ENCODE measurements around the gene AHCTF1. TPM values are rescaled to one million over a fixed set of nuclear protein-coding genes. Genes with fewer than 3 reads are reported as not detected.

Gene AHCTF1
- total and polyA plus RNA-seq, 4 donors = 4.2 to 17.5 (median 10.6) TPM

DNA sequence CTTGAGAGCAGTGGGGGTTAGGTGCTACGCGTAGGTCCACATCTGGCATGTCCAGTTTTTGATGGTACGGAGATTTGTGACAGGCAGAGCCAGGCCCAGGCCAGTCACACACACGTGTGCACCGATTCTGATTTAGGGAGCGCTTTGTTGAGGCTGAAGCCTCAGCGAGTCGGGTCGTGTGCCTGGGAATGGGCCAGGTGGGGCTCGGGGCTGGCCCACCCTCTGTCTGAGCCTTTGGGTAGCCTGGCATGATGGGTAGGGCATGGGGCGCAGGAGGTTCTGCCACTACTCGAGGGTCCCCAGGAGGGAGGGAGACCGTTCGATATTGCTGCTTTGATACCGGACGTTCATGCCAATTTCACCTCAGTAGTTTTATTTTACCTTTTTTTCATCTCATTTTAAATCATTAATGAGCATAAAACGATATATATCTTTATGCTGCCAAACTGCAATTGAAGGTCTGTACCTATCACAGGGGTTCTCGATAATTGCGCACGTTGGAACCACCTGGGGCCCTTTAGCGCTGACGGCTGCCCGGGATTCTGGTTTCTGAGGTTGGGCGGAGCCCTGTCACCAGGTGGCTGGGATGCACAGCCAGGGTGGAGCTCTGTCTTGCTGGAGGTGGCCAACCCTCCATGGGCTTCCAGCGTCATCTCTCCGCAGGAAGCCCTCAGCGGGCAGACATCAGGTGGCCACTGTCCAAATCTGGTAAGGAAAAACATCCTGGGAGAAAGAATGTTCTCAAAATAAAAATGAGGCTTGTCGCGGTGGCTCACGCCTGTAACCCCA lies 135.6 kb downstream of the AHCTF1 start:
- 93% methylated on average over 30 of the region's 30 CpGs for WGBS
- no peak for DNase-seq (ENCODE audit: low spot score)
- TF ChIP-seq, protein P1, sequence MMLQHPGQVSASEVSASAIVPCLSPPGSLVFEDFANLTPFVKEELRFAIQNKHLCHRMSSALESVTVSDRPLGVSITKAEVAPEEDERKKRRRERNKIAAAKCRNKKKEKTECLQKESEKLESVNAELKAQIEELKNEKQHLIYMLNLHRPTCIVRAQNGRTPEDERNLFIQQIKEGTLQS (IDR thresholded peaks at IDR 0.05) = no peak
- TF ChIP-seq NR2F2 (IDR thresholded peaks at IDR 0.05) (no peak), EGR1 (IDR thresholded peaks at IDR 0.05; ENCODE audit: low read depth in 2 of 2) (no peak), GABPA (IDR thresholded peaks at IDR 0.05 in 1 of 2, conservative IDR thresholded peaks at IDR 0.05 in 1 of 2) (no peak), RAD21 (IDR thresholded peaks at IDR 0.05) (no peak), FOXA2 (IDR thresholded peaks at IDR 0.05) (no peak), HNF4G (IDR thresholded peaks at IDR 0.05) (no peak), RXRA (IDR thresholded peaks at IDR 0.05) (no peak), HNF4A (conservative IDR thresholded peaks at IDR 0.05) (no peak)
- TF ChIP-seq, protein P2, sequence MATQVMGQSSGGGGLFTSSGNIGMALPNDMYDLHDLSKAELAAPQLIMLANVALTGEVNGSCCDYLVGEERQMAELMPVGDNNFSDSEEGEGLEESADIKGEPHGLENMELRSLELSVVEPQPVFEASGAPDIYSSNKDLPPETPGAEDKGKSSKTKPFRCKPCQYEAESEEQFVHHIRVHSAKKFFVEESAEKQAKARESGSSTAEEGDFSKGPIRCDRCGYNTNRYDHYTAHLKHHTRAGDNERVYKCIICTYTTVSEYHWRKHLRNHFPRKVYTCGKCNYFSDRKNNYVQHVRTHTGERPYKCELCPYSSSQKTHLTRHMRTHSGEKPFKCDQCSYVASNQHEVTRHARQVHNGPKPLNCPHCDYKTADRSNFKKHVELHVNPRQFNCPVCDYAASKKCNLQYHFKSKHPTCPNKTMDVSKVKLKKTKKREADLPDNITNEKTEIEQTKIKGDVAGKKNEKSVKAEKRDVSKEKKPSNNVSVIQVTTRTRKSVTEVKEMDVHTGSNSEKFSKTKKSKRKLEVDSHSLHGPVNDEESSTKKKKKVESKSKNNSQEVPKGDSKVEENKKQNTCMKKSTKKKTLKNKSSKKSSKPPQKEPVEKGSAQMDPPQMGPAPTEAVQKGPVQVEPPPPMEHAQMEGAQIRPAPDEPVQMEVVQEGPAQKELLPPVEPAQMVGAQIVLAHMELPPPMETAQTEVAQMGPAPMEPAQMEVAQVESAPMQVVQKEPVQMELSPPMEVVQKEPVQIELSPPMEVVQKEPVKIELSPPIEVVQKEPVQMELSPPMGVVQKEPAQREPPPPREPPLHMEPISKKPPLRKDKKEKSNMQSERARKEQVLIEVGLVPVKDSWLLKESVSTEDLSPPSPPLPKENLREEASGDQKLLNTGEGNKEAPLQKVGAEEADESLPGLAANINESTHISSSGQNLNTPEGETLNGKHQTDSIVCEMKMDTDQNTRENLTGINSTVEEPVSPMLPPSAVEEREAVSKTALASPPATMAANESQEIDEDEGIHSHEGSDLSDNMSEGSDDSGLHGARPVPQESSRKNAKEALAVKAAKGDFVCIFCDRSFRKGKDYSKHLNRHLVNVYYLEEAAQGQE (IDR thresholded peaks at IDR 0.05) = no peak
- TF ChIP-seq, protein P3, sequence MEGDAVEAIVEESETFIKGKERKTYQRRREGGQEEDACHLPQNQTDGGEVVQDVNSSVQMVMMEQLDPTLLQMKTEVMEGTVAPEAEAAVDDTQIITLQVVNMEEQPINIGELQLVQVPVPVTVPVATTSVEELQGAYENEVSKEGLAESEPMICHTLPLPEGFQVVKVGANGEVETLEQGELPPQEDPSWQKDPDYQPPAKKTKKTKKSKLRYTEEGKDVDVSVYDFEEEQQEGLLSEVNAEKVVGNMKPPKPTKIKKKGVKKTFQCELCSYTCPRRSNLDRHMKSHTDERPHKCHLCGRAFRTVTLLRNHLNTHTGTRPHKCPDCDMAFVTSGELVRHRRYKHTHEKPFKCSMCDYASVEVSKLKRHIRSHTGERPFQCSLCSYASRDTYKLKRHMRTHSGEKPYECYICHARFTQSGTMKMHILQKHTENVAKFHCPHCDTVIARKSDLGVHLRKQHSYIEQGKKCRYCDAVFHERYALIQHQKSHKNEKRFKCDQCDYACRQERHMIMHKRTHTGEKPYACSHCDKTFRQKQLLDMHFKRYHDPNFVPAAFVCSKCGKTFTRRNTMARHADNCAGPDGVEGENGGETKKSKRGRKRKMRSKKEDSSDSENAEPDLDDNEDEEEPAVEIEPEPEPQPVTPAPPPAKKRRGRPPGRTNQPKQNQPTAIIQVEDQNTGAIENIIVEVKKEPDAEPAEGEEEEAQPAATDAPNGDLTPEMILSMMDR (IDR thresholded peaks at IDR 0.05; ENCODE audit: low read depth, low read length, missing input control) = no peak
- TF ChIP-seq, protein P4, sequence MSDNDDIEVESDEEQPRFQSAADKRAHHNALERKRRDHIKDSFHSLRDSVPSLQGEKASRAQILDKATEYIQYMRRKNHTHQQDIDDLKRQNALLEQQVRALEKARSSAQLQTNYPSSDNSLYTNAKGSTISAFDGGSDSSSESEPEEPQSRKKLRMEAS (IDR thresholded peaks at IDR 0.05) = no peak

DNA sequence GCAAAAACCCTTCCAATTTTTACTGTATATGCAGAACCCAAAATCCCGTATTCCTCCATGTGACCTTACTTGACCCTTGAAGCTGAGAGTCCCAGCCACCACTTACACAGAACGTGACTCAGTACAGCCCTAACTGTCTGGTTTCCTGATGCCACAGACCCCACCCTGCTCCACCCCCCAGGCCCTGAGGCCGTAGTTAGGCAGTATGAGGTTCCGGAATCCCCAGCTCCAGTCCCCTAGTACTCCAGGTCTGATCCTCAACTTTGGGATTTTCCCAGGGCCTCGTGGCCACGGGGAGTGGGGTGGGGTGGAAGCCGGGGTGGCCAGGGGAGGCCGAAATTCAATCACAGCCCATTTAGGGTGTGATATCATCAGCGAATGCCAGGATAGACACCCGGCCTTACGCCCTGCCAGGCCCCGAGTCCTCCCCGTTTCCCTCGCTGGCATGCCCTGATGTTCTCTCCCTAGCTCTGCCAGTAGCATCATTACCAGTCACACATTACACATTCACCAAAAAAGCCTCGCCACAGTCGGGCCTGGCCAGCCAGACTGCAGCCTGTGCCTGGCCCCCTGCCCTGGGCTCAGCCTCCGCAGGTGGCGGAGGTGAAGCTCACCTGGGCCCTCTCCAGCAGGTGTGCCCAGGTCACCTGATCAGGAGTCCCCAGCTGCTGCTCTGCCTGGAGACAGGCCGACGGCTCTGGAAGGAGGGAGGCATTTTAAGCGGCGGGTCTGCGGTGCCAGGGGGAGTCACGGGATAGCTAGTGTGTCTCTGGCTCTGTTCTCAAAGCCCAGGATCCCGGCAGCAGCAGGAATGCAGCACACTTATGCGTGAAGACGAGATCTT lies 136.7 kb downstream of the AHCTF1 start:
- Histone ChIP-seq H3K4me1 (ENCODE audit: control insufficient read depth in 4 of 4, insufficient read depth in 4 of 4, low read length in 3 of 4) (no peaks in the 10 kb centered on the region), H3K36me3 (ENCODE audit: control insufficient read depth in 4 of 4, insufficient read depth in 3 of 4, low read depth in 1 of 4, low read length in 3 of 4) (no peaks in the 10 kb centered on the region), H3K4me3 (ENCODE audit: low read depth in 1 of 3, low read length in 3 of 3) (no peak overlapping the region), H3K27ac (ENCODE audit: low read depth in 1 of 2, low read length in 2 of 2) (no peak overlapping the region), H3K9me3 (ENCODE audit: control insufficient read depth in 4 of 4, low read length in 3 of 4) (no peaks in the 10 kb centered on the region), H3K9ac (ENCODE audit: low read depth in 1 of 2, low read length in 2 of 2) (no peak overlapping the region), H3K27me3 (ENCODE audit: control insufficient read depth in 4 of 4, insufficient read depth in 4 of 4, low read length in 3 of 4) (no peaks in the 10 kb centered on the region)
- no peak for TF ChIP-seq HNF4G (IDR thresholded peaks at IDR 0.05)
- TF ChIP-seq, protein P5, sequence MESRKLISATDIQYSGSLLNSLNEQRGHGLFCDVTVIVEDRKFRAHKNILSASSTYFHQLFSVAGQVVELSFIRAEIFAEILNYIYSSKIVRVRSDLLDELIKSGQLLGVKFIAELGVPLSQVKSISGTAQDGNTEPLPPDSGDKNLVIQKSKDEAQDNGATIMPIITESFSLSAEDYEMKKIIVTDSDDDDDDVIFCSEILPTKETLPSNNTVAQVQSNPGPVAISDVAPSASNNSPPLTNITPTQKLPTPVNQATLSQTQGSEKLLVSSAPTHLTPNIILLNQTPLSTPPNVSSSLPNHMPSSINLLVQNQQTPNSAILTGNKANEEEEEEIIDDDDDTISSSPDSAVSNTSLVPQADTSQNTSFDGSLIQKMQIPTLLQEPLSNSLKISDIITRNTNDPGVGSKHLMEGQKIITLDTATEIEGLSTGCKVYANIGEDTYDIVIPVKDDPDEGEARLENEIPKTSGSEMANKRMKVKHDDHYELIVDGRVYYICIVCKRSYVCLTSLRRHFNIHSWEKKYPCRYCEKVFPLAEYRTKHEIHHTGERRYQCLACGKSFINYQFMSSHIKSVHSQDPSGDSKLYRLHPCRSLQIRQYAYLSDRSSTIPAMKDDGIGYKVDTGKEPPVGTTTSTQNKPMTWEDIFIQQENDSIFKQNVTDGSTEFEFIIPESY (IDR thresholded peaks at IDR 0.05) = no peak
- DNase-seq (ENCODE audit: low spot score) = no peak
- WGBS = 79% methylated on average over 27 of the region's 27 CpGs

More for the DNA sequence above, 135.6 kb downstream of the AHCTF1 start:
- no peaks in the 10 kb centered on the region for H3K9me3 ChIP-seq (ENCODE audit: control insufficient read depth in 4 of 4, low read length in 3 of 4)
- peaks cover 0 to under 1% (median 0%) of the 10 kb centered on the region in 4 donors for H3K4me1 ChIP-seq (ENCODE audit: control insufficient read depth in 4 of 4, insufficient read depth in 4 of 4, low read length in 3 of 4)
- H3K27ac ChIP-seq (ENCODE audit: low read depth in 1 of 2, low read length in 2 of 2) = no peak overlapping the region
- H3K4me3 ChIP-seq (ENCODE audit: low read depth in 1 of 3, low read length in 3 of 3) = no peak overlapping the region
- no peaks in the 10 kb centered on the region for H3K36me3 ChIP-seq (ENCODE audit: control insufficient read depth in 4 of 4, insufficient read depth in 3 of 4, low read depth in 1 of 4, low read length in 3 of 4)
- H3K9ac ChIP-seq (ENCODE audit: low read depth in 1 of 2, low read length in 2 of 2) = no peak overlapping the region
- H3K27me3 ChIP-seq (ENCODE audit: control insufficient read depth in 4 of 4, insufficient read depth in 4 of 4, low read length in 3 of 4) = no peaks in the 10 kb centered on the region
